ENCODE data around the gene DDX6.

DNA sequence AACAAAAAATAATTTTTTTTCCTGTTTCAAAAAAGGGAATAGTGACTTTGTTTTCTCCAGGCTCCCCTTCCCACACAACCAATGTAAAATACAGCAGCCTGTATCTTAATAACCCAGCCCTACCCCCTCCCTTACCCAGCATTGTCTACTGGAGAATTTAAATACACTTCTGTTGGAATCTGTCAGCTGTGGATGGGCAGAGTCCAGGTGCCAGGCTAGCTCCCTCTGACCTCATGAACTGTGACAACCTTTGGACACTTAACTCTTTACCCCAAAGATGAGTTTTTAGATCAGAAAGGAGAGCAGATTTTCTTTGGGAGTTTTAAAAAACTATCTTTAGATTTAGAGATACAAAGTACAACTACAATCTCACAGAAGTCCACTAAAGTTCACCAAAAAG lies 42.9 kb downstream of the DDX6 start:
- TF ChIP-seq POLR2A (IDR thresholded peaks at IDR 0.05) = no peak
- TF ChIP-seq, protein P1, sequence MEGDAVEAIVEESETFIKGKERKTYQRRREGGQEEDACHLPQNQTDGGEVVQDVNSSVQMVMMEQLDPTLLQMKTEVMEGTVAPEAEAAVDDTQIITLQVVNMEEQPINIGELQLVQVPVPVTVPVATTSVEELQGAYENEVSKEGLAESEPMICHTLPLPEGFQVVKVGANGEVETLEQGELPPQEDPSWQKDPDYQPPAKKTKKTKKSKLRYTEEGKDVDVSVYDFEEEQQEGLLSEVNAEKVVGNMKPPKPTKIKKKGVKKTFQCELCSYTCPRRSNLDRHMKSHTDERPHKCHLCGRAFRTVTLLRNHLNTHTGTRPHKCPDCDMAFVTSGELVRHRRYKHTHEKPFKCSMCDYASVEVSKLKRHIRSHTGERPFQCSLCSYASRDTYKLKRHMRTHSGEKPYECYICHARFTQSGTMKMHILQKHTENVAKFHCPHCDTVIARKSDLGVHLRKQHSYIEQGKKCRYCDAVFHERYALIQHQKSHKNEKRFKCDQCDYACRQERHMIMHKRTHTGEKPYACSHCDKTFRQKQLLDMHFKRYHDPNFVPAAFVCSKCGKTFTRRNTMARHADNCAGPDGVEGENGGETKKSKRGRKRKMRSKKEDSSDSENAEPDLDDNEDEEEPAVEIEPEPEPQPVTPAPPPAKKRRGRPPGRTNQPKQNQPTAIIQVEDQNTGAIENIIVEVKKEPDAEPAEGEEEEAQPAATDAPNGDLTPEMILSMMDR (IDR thresholded peaks at IDR 0.05 in 8 of 11, conservative IDR thresholded peaks at IDR 0.05 in 3 of 11) = no peak
